CD4-positive, CD25-positive, alpha-beta regulatory T cell (primary cell): ENCODE measurements around the gene ENTREP1. TPM values are rescaled to one million over a fixed set of nuclear protein-coding genes. Genes with fewer than 3 reads are reported as not detected.
A peak's percentile ranks its signal among the peaks of the same experiment; 100 is the strongest.

Source experiments
- ATAC-seq, 2 donors: fragments of 150-1000 bp; cut with Tn5 transposase; one replicate each; pipeline ENCODE4 v1.10.0; 2021; ENCODE audit warnings: low read depth in 2 of 2, moderate number of reproducible peaks in 2 of 2, moderate library complexity in 1 of 2
- DNase-seq, 3 donors: peaks; one replicate each; pipeline versions ENCODE4 v3.0.0 to v3.0.0-alpha.2; 2012 to 2022; ENCODE audit warnings: mixed read lengths in 1 of 3
- H3K27ac ChIP-seq: one replicate; pipeline ENCODE4 v1.7.0; 2013; ENCODE audit warnings: mild to moderate bottlenecking, low read length; ENCODE audit not compliant: insufficient read depth, poor library complexity, severe bottlenecking
- H3K27me3 ChIP-seq: one replicate; pipeline ENCODE4 v1.7.0; 2013; ENCODE audit warnings: low read length; ENCODE audit not compliant: control insufficient read depth, insufficient read depth
- H3K36me3 ChIP-seq: one replicate; pipeline ENCODE4 v1.7.0; 2013; ENCODE audit warnings: mild to moderate bottlenecking, low read length, moderate library complexity; ENCODE audit not compliant: control insufficient read depth, insufficient read depth
- H3K4me1 ChIP-seq: 2 replicates; pipeline ENCODE4 v1.7.0; 2013; ENCODE audit warnings: mild to moderate bottlenecking, low read length; ENCODE audit not compliant: insufficient read depth, control insufficient read depth, poor library complexity, severe bottlenecking
- H3K4me3 ChIP-seq: one replicate; pipeline ENCODE4 v1.7.0; 2013; ENCODE audit warnings: low read depth, mild to moderate bottlenecking, low read length, moderate library complexity
- H3K9me3 ChIP-seq, 2 experiments: 1 replicate in 1 of 2; 2 replicates in 1 of 2; pipeline ENCODE4 v1.7.0; 2013; ENCODE audit warnings: low read length in 2 of 2, mild to moderate bottlenecking in 1 of 2, moderate library complexity in 1 of 2; ENCODE audit not compliant: control insufficient read depth in 2 of 2
- H3K27ac Mint-ChIP-seq, 3 donors: one replicate each; pipeline ENCODE4 v1.8.0; 2020 to 2022; ENCODE audit warnings: mild to moderate bottlenecking in 3 of 3, mixed read lengths in 3 of 3, moderate library complexity in 2 of 3
- H3K27me3 Mint-ChIP-seq: one replicate; pipeline ENCODE4 v1.8.0; 2022; ENCODE audit warnings: mild to moderate bottlenecking, mixed read lengths
- H3K36me3 Mint-ChIP-seq: one replicate; pipeline ENCODE4 v1.8.0; 2020; ENCODE audit warnings: mixed read lengths
- H3K4me1 Mint-ChIP-seq, 4 donors: one replicate each; pipeline ENCODE4 v1.8.0; 2020 to 2022; ENCODE audit warnings: mixed read lengths in 4 of 4, mild to moderate bottlenecking in 1 of 4
- H3K4me3 Mint-ChIP-seq, 4 donors: one replicate each; pipeline ENCODE4 v1.8.0; 2020 to 2022; ENCODE audit warnings: mild to moderate bottlenecking in 4 of 4, mixed read lengths in 4 of 4, moderate library complexity in 3 of 4
- H3K9me3 Mint-ChIP-seq, 7 donors: one replicate each; pipeline ENCODE4 v1.8.0; 2020 to 2022; ENCODE audit warnings: mixed read lengths in 7 of 7, mild to moderate bottlenecking in 3 of 7, moderate library complexity in 2 of 7
- polyA plus RNA-seq, 4 donors: library from polyadenylated mRNA; unstranded; fragments of 300-500 nt; fragmentation: Illumina TruSeq; gene quantifications; one replicate each; pipeline ENCODE4 v1.2.3, GENCODE V29; 2021
- total RNA-seq: library from RNA; stranded (reverse); gene quantifications from one replicate; pipeline ENCODE4 v1.2.3, GENCODE V29; 2022

Gene ENTREP1
- total and polyA plus RNA-seq, 5 donors from 2014 or later = not detected

- Mint-ChIP-seq H3K36me3 (no peaks in the 10 kb centered on the region), H3K9me3 (peaks cover 0 to 5% (median 0%) of the 10 kb centered on the region in 7 donors), H3K27me3 (peaks cover 52% of the 10 kb centered on the region), H3K4me1 (peaks cover 0 to 5% (median 2%) of the 10 kb centered on the region in 4 donors), H3K27ac (no peak overlapping the region), H3K4me3 (no peak overlapping the region)
- peaks cover 3% of the 10 kb centered on the region for H3K4me1 ChIP-seq
- H3K27ac ChIP-seq = no peak overlapping the region
- peaks cover 19% of the 10 kb centered on the region for H3K27me3 ChIP-seq
- no peak for ATAC-seq
- no peaks in the 10 kb centered on the region for H3K36me3 ChIP-seq
- DNase-seq = no peak
- no peaks in the 10 kb centered on the region for H3K9me3 ChIP-seq
- H3K4me3 ChIP-seq = no peak overlapping the region
These were observed 1.2 kb upstream of the ENTREP1 start for GRCh38 chr9:69323861-69324260.

DNA sequence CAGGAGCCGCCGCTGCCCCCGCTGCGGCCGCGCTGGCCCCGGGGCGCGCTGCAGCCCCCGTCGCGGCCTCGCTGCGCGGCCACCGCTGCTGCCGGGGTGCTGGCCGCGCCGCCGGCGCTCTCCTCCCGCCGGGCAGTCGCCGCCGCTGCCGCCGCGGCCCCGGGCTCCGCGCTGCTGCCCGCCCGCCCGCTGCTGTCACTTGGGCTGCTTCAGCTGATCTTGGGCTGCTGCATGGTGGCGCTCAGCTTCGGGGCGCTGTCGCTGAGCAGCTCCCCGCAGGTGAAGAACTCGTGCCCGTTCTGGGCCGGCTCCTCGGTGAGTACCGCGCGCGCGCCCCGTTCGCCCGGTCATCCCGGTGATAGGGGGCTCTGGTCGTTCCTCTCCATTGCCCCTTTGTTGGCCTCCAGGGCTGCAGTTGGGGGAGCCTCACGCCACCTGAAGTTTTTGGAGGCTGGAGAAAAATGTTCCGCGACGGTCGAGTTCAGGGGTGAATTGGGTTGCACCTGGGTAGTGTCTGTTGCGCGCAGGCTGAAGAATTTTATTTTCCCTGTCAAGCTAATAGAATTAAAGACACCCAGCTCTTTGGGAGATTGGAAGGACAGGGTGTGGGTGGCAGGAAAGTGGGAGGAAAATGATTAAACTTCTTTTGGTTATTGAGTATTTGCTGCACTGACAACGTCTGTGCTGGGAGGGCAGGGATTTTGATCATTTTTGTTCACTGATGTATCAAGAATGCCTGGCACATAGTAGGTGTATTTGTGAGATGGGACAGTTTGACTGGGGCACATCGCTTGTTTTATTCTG, 596 bp downstream of the ENTREP1 start:
- peaks cover 58% of the 10 kb centered on the region for H3K27me3 Mint-ChIP-seq
- Histone ChIP-seq H3K27me3 (peaks cover 22% of the 10 kb centered on the region), H3K4me1 (peaks cover 3% of the 10 kb centered on the region), H3K9me3 (no peaks in the 10 kb centered on the region), H3K36me3 (no peaks in the 10 kb centered on the region), H3K27ac (no peak overlapping the region), H3K4me3 (no peak overlapping the region)
- H3K4me1 Mint-ChIP-seq = peaks cover 0 to 5% (median 2%) of the 10 kb centered on the region in 4 donors
- peak overlapping the region in 1 of 4 donors; percentile 46 for H3K4me3 Mint-ChIP-seq
- H3K9me3 Mint-ChIP-seq = peaks cover 0 to 6% (median 0%) of the 10 kb centered on the region in 7 donors
- DNase-seq = peak in 1 of 3 donors; percentile 4
- no peaks in the 10 kb centered on the region for H3K36me3 Mint-ChIP-seq
- no peak overlapping the region for H3K27ac Mint-ChIP-seq
- no peak for ATAC-seq

- Mint-ChIP-seq H3K27ac (no peak overlapping the region), H3K27me3 (peaks cover 59% of the 10 kb centered on the region), H3K4me3 (no peak overlapping the region), H3K9me3 (peaks cover 0 to 6% (median 0%) of the 10 kb centered on the region in 7 donors), H3K4me1 (peaks cover 0 to 5% (median 2%) of the 10 kb centered on the region in 4 donors), H3K36me3 (no peaks in the 10 kb centered on the region)
- no peak overlapping the region for H3K27ac ChIP-seq
- H3K4me1 ChIP-seq = peaks cover 3% of the 10 kb centered on the region
- H3K36me3 ChIP-seq = no peaks in the 10 kb centered on the region
- H3K4me3 ChIP-seq = no peak overlapping the region
- H3K9me3 ChIP-seq = no peaks in the 10 kb centered on the region
- DNase-seq (no peak), ATAC-seq (no peak)
- H3K27me3 ChIP-seq = peaks cover 22% of the 10 kb centered on the region
These were observed 1.2 kb downstream of the ENTREP1 start for GRCh38 chr9:69326261-69326660.

DNA sequence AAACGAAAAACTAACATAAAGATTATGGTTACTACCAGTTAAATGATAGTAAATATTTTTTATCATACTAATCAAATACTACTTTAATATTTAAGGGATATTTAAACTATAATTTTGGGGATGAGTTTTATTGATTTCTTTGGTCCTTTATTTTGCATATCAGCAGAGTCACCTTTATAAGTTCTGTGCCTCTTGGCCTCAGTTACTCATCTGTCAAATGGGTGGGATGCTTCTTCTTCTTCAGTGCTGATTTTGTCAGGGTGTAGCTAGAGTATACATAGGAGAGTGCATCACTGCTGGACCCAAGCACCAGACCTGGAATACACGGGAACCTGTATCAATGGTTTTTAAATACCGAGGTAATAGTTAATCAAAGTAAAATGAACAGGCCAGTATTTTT, 5.6 kb downstream of the ENTREP1 start:
- H3K27me3 Mint-ChIP-seq = peaks cover 41% of the 10 kb centered on the region

GRCh38 chr9:69331444-69331843, 6.4 kb downstream of the ENTREP1 start:
- ATAC-seq = no peak
- Histone ChIP-seq H3K27ac (no peak overlapping the region), H3K4me3 (no peak overlapping the region), H3K36me3 (no peaks in the 10 kb centered on the region), H3K27me3 (peaks cover 6% of the 10 kb centered on the region), H3K9me3 (no peaks in the 10 kb centered on the region), H3K4me1 (no peaks in the 10 kb centered on the region)
- Mint-ChIP-seq H3K27me3 (peaks cover 34% of the 10 kb centered on the region), H3K4me3 (no peak overlapping the region), H3K36me3 (no peaks in the 10 kb centered on the region), H3K27ac (no peak overlapping the region), H3K9me3 (peaks cover 0 to 4% (median 0%) of the 10 kb centered on the region in 7 donors), H3K4me1 (no peaks in the 10 kb centered on the region)
- no peak for DNase-seq

More for the DNA sequence above, 5.6 kb downstream of the ENTREP1 start:
- Mint-ChIP-seq H3K27ac (no peak overlapping the region), H3K9me3 (peaks cover 0 to 4% (median 0%) of the 10 kb centered on the region in 7 donors), H3K4me3 (no peak overlapping the region), H3K4me1 (peaks cover 0 to 5% (median 2%) of the 10 kb centered on the region in 4 donors), H3K36me3 (no peaks in the 10 kb centered on the region)
- Histone ChIP-seq H3K4me3 (no peak overlapping the region), H3K36me3 (no peaks in the 10 kb centered on the region), H3K27ac (no peak overlapping the region), H3K9me3 (no peaks in the 10 kb centered on the region), H3K27me3 (peaks cover 13% of the 10 kb centered on the region), H3K4me1 (no peaks in the 10 kb centered on the region)
- DNase-seq (no peak), ATAC-seq (no peak)

GRCh38 chr9:69332067-69332685, 7.2 kb downstream of the ENTREP1 start:
- no peak overlapping the region for H3K27ac ChIP-seq
- H3K36me3 Mint-ChIP-seq = no peaks in the 10 kb centered on the region
- H3K36me3 ChIP-seq = no peaks in the 10 kb centered on the region
- no peak overlapping the region for H3K27ac Mint-ChIP-seq
- H3K27me3 ChIP-seq = peaks cover 3% of the 10 kb centered on the region
- H3K4me3 ChIP-seq = no peak overlapping the region
- ATAC-seq = no peak
- H3K9me3 Mint-ChIP-seq = peaks cover 0 to 4% (median 0%) of the 10 kb centered on the region in 7 donors
- H3K4me1 Mint-ChIP-seq = no peaks in the 10 kb centered on the region
- peaks cover 30% of the 10 kb centered on the region for H3K27me3 Mint-ChIP-seq
- no peaks in the 10 kb centered on the region for H3K4me1 ChIP-seq
- DNase-seq = no peak
- no peak overlapping the region for H3K4me3 Mint-ChIP-seq
- no peaks in the 10 kb centered on the region for H3K9me3 ChIP-seq

- H3K4me3 ChIP-seq = no peak overlapping the region
- ATAC-seq (no peak), DNase-seq (no peak)
- no peaks in the 10 kb centered on the region for H3K36me3 Mint-ChIP-seq
- no peaks in the 10 kb centered on the region for H3K9me3 ChIP-seq
- no peak overlapping the region for H3K4me3 Mint-ChIP-seq
- H3K9me3 Mint-ChIP-seq = peaks cover 0 to 3% (median 0%) of the 10 kb centered on the region in 7 donors
- H3K4me1 Mint-ChIP-seq = no peaks in the 10 kb centered on the region
- no peaks in the 10 kb centered on the region for H3K36me3 ChIP-seq
- H3K27ac ChIP-seq = no peak overlapping the region
- H3K4me1 ChIP-seq = no peaks in the 10 kb centered on the region
- peaks cover 3% of the 10 kb centered on the region for H3K27me3 ChIP-seq
- peaks cover 20% of the 10 kb centered on the region for H3K27me3 Mint-ChIP-seq
- H3K27ac Mint-ChIP-seq = no peak overlapping the region
These were observed 8.7 kb downstream of the ENTREP1 start for GRCh38 chr9:69333716-69334115.
